Measurements from ENCODE around the gene ABCD1. TPM values are rescaled to one million over a fixed set of nuclear protein-coding genes. Genes with fewer than 3 reads are reported as not detected.
A peak's percentile ranks its signal among the peaks of the same experiment; 100 is the strongest.
"Not testable (repeated sequence)": the region's sequence is repeated elsewhere in the genome, so short reads cannot be mapped to it uniquely, and the experiment has no call there.

The ABCD1 gene
- total and polyA plus RNA-seq, 8 donors: 2.4 to 22.3 (median 5.0) TPM

- no peak for DNase-seq
- peaks cover 0 to 45% (median 30%) of the 10 kb centered on the region in 4 donors for H3K36me3 ChIP-seq
- H3K4me1 ChIP-seq: peaks cover 0 to 4% (median under 1%) of the 10 kb centered on the region in 4 donors
- H3K27me3 ChIP-seq: no peaks in the 10 kb centered on the region
- H3K9me3 ChIP-seq: peaks cover 0 to 6% (median 0%) of the 10 kb centered on the region in 4 donors
- intact Hi-C loops (cut with DNase I; ENCODE audit: low total_unique reads): no loop called here
- WGBS, 5 donors: 90 to 100% (median 95%) methylated on average over 4 to 27 of the region's 27 CpGs
- H3K4me3 ChIP-seq: no peak overlapping the region
- no peak overlapping the region for H3K27ac ChIP-seq
- TF ChIP-seq CTCF (IDR thresholded peaks at IDR 0.05) (no peak), EP300 (IDR thresholded peaks at IDR 0.05) (no peak), POLR2AphosphoS5 (IDR thresholded peaks at IDR 0.05) (no peak), POLR2A (IDR thresholded peaks at IDR 0.05) (no peak)
These were observed 13.5 kb downstream of the ABCD1 start for GRCh38 chrX:153738056-153738605.

DNA sequence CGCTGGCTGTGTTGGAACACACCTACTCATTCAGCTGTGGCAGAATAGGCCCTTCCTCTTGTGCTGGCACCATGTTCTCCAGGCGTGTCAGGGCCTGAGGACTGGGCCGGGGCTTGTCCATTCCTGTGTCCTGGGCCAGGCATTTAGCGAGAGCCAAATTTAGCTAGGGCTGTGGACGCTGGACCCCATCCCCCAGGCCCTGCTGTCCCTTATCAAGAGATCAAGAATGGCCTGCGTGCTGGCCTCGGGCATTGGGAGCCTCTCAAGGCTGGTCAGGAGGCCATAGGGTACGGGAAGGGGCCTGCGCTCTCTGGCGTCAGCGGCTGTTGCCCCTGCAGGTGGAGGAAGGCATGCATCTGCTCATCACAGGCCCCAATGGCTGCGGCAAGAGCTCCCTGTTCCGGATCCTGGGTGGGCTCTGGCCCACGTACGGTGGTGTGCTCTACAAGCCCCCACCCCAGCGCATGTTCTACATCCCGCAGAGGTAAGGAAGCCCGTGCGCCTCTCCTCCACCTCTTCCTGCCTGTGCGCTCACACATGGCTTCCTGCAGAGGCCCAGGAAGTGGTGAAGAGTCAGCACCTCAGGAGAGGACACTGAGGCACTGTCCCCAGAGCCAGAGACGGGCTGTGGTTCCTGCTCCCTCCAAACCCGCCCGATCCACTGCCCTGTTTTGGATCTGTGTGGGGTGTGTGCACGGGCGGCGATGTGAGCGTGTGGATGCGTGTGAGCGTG is 15.3 kb downstream of the ABCD1 start:
- H3K27ac ChIP-seq: no peak overlapping the region
- H3K36me3 ChIP-seq: peaks cover 0 to 45% (median 30%) of the 10 kb centered on the region in 4 donors
- 87 to 91% (median 88%) methylated on average over 23 to 29 of the region's 29 CpGs for WGBS, 5 donors
- no peaks in the 10 kb centered on the region for H3K27me3 ChIP-seq
- peaks cover 0 to 4% (median 0%) of the 10 kb centered on the region in 4 donors for H3K9me3 ChIP-seq
- TF ChIP-seq EP300 (IDR thresholded peaks at IDR 0.05) (no peak), CTCF (IDR thresholded peaks at IDR 0.05) (no peak), POLR2AphosphoS5 (IDR thresholded peaks at IDR 0.05) (no peak), POLR2A (IDR thresholded peaks at IDR 0.05) (no peak)
- intact Hi-C loops (cut with DNase I; ENCODE audit: low total_unique reads): no loop called here
- no peak overlapping the region for H3K4me3 ChIP-seq
- no peak for DNase-seq
- peaks cover 4 to 15% (median 9%) of the 10 kb centered on the region in 4 donors for H3K4me1 ChIP-seq

DNA sequence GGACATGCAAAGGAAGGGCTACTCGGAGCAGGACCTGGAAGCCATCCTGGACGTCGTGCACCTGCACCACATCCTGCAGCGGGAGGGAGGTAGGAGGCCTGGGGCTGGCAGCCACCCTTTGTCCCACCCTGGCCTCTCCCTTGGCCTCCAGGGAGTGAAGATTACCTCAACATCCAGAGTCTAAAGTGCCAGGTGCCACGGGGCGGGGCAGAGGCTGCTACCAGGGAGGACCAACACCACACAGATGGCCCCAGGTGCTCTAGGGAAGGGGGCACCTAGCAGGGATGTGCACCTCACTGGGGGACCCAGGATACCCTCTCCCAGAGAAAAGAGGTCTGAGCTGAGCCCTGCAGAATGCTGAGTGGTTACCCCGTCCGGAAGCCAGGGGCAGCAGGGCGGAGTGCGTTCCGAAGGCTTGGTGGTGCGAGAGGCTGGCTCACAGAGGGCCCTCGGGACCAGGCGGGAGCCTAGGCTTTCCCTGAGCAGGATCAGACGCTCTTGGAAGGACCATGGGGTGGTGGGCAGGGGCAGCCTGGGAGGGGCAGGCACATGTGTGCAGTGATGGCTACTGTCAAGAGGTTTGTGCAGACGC is 16.1 kb downstream of the ABCD1 start:
- H3K9me3 ChIP-seq: no peaks in the 10 kb centered on the region
- no peak overlapping the region for H3K4me3 ChIP-seq
- H3K36me3 ChIP-seq: peaks cover 0 to 45% (median 30%) of the 10 kb centered on the region in 4 donors
- no peak overlapping the region for H3K27ac ChIP-seq
- intact Hi-C loops (cut with DNase I; ENCODE audit: low total_unique reads): no loop called here
- TF ChIP-seq EP300 (IDR thresholded peaks at IDR 0.05): no peak
- no peak for TF ChIP-seq CTCF (IDR thresholded peaks at IDR 0.05)
- no peak for TF ChIP-seq POLR2A (IDR thresholded peaks at IDR 0.05)
- no peak for TF ChIP-seq POLR2AphosphoS5 (IDR thresholded peaks at IDR 0.05)
- no peaks in the 10 kb centered on the region for H3K27me3 ChIP-seq
- DNase-seq: no peak
- H3K4me1 ChIP-seq: peaks cover 4 to 15% (median 9%) of the 10 kb centered on the region in 4 donors
- WGBS, 5 donors: 72 to 96% (median 92%) methylated on average over 7 to 16 of the region's 16 CpGs

DNA sequence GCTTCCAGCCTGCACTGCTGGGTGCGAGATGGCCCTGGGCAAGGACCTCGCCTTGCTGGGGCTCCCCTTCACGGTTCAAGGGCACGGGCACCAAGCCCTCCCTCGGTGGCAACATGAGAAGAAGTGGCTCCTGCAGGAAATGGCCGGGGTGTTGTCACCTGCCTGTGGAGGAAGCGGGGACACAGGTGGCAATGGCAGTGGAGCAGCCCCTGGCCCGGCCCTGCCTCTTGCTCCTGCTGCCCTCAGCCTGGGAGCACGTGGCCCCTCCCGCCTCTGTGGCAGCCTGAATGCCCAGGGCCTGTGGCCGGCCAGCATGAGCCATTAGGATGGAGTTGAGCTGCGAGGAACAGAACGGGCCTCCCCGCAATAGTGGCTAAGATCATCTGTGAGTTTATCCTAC is 16.8 kb downstream of the ABCD1 start:
- H3K27me3 ChIP-seq: no peaks in the 10 kb centered on the region
- TF ChIP-seq POLR2AphosphoS5 (IDR thresholded peaks at IDR 0.05) (no peak), CTCF (IDR thresholded peaks at IDR 0.05) (no peak), POLR2A (IDR thresholded peaks at IDR 0.05) (no peak), EP300 (IDR thresholded peaks at IDR 0.05) (no peak)
- H3K9me3 ChIP-seq: no peaks in the 10 kb centered on the region
- DNase-seq: no peak
- H3K4me3 ChIP-seq: no peak overlapping the region
- H3K36me3 ChIP-seq: peaks cover 0 to 40% (median 26%) of the 10 kb centered on the region in 4 donors
- no peak overlapping the region for H3K27ac ChIP-seq
- 73 to 92% (median 88%) methylated on average over 2 to 14 of the region's 14 CpGs for WGBS, 5 donors
- intact Hi-C loops (cut with DNase I; ENCODE audit: low total_unique reads): no loop called here
- H3K4me1 ChIP-seq: peaks cover 4 to 15% (median 9%) of the 10 kb centered on the region in 4 donors

GRCh38 chrX:153742111-153742510 is 17.5 kb downstream of the ABCD1 start:
- H3K27ac ChIP-seq; intact Hi-C loops (cut with DNase I; ENCODE audit: low total_unique reads); H3K9me3 ChIP-seq; H3K27me3 ChIP-seq; DNase-seq; H3K4me3 ChIP-seq: not testable (repeated sequence)
- H3K36me3 ChIP-seq: peaks cover 0 to 33% (median 20%) of the 10 kb centered on the region in 4 donors
- H3K4me1 ChIP-seq: peaks cover 4 to 15% (median 9%) of the 10 kb centered on the region in 4 donors
- WGBS, 5 donors: 88 to 100% (median 97%) methylated on average over 1 to 14 of the region's 14 CpGs

- Histone ChIP-seq H3K36me3 (peaks cover 0 to 27% (median 14%) of the 10 kb centered on the region in 4 donors), H3K27ac (peak overlapping the region in 3 of 5 donors; percentile 38 to 53 (median 52)), H3K4me3 (peak overlapping the region in 1 of 4 donors; percentile 7), H3K4me1 (peaks cover 4 to 15% (median 9%) of the 10 kb centered on the region in 4 donors)
- H3K9me3 ChIP-seq; intact Hi-C loops (cut with DNase I; ENCODE audit: low total_unique reads); H3K27me3 ChIP-seq; DNase-seq: not testable (repeated sequence)
- WGBS, 5 donors: 64 to 83% (median 71%) methylated on average over 15 to 32 of the region's 32 CpGs; no CpG with 5 or more reads in 1 of the 5 donors
These were observed 18.3 kb downstream of the ABCD1 start for GRCh38 chrX:153742796-153743467.
